ENCODE data around the gene MVD. TPM values are rescaled to one million over a fixed set of nuclear protein-coding genes. Genes with fewer than 3 reads are reported as not detected.
A peak's percentile ranks its signal among the peaks of the same experiment; 100 is the strongest.

MVD gene, protein sequence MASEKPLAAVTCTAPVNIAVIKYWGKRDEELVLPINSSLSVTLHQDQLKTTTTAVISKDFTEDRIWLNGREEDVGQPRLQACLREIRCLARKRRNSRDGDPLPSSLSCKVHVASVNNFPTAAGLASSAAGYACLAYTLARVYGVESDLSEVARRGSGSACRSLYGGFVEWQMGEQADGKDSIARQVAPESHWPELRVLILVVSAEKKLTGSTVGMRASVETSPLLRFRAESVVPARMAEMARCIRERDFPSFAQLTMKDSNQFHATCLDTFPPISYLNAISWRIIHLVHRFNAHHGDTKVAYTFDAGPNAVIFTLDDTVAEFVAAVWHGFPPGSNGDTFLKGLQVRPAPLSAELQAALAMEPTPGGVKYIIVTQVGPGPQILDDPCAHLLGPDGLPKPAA
- total RNA-seq: 14.1 TPM

DNA sequence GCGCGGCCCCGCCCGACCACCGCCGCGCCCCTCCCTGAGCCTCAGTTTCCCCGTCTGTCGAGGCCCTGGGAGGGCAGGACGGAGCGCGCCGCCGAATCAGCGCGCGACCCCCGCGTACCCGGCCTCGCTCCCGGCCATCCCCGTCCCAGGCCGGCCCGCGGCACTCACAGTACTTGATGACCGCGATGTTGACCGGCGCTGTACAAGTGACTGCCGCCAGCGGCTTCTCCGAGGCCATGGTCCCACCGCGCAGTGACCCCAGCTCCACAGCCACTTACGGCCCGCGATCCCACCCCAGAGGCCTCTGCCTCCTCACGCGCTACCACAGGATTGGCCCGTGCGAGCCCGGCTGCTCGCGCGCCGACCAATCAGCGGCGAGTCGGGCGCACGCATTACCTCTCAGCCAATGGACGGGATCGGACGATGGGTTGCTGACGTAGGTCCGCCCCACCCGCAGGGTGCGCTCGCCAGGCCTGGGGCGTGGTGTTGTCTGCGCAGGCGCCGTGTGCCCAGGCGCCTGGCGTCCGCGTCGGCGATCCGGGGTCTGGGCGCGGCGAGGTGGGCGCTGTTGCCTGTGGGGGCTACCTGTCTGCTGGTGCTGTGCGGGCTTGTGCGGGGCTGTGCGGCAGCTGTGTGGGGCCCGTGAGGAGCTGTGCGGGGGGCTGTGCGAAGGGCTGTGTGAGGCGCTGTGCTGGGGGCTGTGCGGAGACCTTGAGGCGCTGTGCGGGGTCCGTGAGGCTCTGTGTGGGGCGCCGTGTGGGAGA, at the start of gene MVD:
TSS of gene MVD (minus strand) at position 249 of the 764 bp plus-strand sequence. CDS start at position 238, 11 bp downstream.
- Histone ChIP-seq H3K9me3 (ENCODE audit: control insufficient read depth in 3 of 3, low read length in 3 of 3) (no peaks in the 10 kb centered on the region), H3K27me3 (ENCODE audit: control insufficient read depth in 3 of 3, insufficient read depth in 3 of 3, low read length in 3 of 3) (no peaks in the 10 kb centered on the region), H3K4me1 (ENCODE audit: control insufficient read depth in 3 of 3, insufficient read depth in 3 of 3, low read length in 3 of 3) (peaks cover 17 to 22% (median 18%) of the 10 kb centered on the region in 3 donors), H3K27ac (ENCODE audit: low read depth, low read length) (peak within 1 kb of the TSS; percentile 82), H3K9ac (ENCODE audit: low read depth in 1 of 3, low read length in 3 of 3) (peak within 1 kb of the TSS; percentile 89 to 97 (median 89)), H3K36me3 (ENCODE audit: control insufficient read depth in 3 of 3, insufficient read depth in 3 of 3, low read length in 3 of 3) (peaks cover 4 to 8% (median 5%) of the 10 kb centered on the region in 3 donors), H3K4me3 (ENCODE audit: low read length in 3 of 3) (peak within 1 kb of the TSS; percentile 81 to 95 (median 93))

DNA sequence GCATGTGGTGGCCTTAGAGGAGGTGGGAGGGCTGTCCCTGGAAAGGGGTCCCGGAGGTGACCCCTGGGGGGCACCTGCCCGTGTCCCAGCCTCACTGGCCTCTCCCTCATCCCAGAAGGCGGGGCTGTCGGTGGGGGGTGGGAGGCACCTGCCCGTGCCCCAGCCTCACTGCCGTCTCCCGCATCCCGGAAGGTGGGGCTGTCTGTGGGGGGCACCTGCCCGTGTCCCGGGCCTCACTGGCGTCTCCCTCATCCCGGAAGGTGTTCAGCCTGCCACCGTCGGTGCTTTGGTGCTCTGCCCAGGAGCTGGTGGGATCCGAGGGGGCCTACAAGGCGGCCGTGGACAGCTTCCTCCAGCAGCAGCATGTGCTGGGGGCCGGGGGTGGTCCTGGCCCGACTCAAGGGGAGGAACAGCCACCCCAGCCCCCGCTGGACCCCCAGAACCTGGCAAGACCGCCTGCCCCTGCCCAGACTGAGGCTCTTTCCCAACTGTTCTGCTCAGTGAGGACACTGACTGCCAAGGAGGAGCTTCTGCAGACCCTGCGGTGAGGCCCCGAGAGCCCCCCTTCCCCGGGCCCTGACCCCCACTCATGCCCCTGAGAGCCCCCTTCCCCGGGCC, 49.6 kb upstream of the MVD start:
- Histone ChIP-seq H3K36me3 (ENCODE audit: control insufficient read depth in 3 of 3, insufficient read depth in 3 of 3, low read length in 3 of 3) (peaks cover 25 to 38% (median 36%) of the 10 kb centered on the region in 3 donors), H3K27ac (ENCODE audit: low read depth, low read length) (no peak overlapping the region), H3K4me3 (ENCODE audit: low read length in 3 of 3) (no peak overlapping the region), H3K9me3 (ENCODE audit: control insufficient read depth in 3 of 3, low read length in 3 of 3) (no peaks in the 10 kb centered on the region), H3K4me1 (ENCODE audit: control insufficient read depth in 3 of 3, insufficient read depth in 3 of 3, low read length in 3 of 3) (peaks cover 2 to 10% (median 3%) of the 10 kb centered on the region in 3 donors), H3K27me3 (ENCODE audit: control insufficient read depth in 3 of 3, insufficient read depth in 3 of 3, low read length in 3 of 3) (no peaks in the 10 kb centered on the region), H3K9ac (ENCODE audit: low read depth in 1 of 3, low read length in 3 of 3) (no peak overlapping the region)

DNA sequence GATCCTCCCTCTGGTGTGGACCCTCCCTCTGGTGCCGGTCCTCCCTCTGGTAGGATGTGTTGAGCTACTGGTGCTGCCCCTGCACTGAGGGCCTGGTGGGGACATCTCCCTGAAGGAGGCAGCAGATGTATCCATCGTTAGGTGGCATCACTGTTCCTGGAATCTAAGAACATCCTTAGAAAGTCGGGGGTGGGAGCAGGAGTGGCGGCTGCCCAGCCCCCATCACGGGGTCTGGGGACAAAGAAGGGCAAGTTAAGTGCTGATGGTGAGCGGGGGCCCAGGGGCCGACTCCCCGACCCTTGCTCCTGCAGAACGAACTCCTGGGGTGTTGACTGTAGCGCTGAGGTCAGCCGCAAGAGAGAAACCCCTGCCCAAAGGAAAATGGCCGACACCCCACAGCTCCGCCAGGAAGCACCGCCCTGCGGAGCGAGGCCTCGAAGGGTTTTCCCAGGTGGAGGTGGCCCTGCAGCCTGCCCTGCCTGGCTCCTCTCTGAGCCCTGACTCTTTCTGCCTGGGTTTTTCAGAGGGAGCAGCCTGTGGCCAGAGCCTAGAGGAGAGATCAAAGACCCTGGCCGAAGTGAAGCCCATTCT, 49.0 kb upstream of the MVD start:
- Histone ChIP-seq H3K4me3 (ENCODE audit: low read length in 3 of 3) (no peak overlapping the region), H3K27ac (ENCODE audit: low read depth, low read length) (no peak overlapping the region), H3K9ac (ENCODE audit: low read depth in 1 of 3, low read length in 3 of 3) (no peak overlapping the region), H3K9me3 (ENCODE audit: control insufficient read depth in 3 of 3, low read length in 3 of 3) (no peaks in the 10 kb centered on the region), H3K36me3 (ENCODE audit: control insufficient read depth in 3 of 3, insufficient read depth in 3 of 3, low read length in 3 of 3) (peaks cover 19 to 33% (median 32%) of the 10 kb centered on the region in 3 donors), H3K27me3 (ENCODE audit: control insufficient read depth in 3 of 3, insufficient read depth in 3 of 3, low read length in 3 of 3) (no peaks in the 10 kb centered on the region), H3K4me1 (ENCODE audit: control insufficient read depth in 3 of 3, insufficient read depth in 3 of 3, low read length in 3 of 3) (peaks cover 9 to 16% (median 9%) of the 10 kb centered on the region in 3 donors)

DNA sequence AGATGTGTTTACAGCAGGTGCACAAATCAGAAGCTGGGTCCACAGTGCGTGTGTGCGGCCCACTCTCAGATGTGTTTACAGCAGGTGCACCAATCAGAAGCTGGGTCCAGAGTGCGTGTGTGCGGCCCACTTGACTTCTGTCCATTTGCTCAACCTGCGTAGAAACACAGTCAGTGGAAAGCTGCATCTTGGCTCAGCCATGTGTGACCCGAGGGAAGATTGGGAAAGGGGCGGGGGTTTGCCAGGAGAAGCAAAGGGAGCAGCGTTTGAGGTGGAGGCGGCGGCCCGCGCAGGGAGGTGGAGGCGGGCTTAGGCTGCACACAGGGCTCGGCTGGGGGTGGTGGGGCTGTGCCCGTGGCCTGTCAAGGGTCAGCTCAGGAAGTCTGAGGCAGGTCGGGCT, 47.7 kb upstream of the MVD start:
- no peaks in the 10 kb centered on the region for H3K27me3 ChIP-seq (ENCODE audit: control insufficient read depth in 3 of 3, insufficient read depth in 3 of 3, low read length in 3 of 3)
- H3K36me3 ChIP-seq (ENCODE audit: control insufficient read depth in 3 of 3, insufficient read depth in 3 of 3, low read length in 3 of 3): peaks cover 6 to 23% (median 19%) of the 10 kb centered on the region in 3 donors
- H3K9me3 ChIP-seq (ENCODE audit: control insufficient read depth in 3 of 3, low read length in 3 of 3): no peaks in the 10 kb centered on the region
- no peak overlapping the region for H3K4me3 ChIP-seq (ENCODE audit: low read length in 3 of 3)
- no peak overlapping the region for H3K9ac ChIP-seq (ENCODE audit: low read depth in 1 of 3, low read length in 3 of 3)
- peaks cover 12 to 21% (median 13%) of the 10 kb centered on the region in 3 donors for H3K4me1 ChIP-seq (ENCODE audit: control insufficient read depth in 3 of 3, insufficient read depth in 3 of 3, low read length in 3 of 3)
- no peak overlapping the region for H3K27ac ChIP-seq (ENCODE audit: low read depth, low read length)

DNA sequence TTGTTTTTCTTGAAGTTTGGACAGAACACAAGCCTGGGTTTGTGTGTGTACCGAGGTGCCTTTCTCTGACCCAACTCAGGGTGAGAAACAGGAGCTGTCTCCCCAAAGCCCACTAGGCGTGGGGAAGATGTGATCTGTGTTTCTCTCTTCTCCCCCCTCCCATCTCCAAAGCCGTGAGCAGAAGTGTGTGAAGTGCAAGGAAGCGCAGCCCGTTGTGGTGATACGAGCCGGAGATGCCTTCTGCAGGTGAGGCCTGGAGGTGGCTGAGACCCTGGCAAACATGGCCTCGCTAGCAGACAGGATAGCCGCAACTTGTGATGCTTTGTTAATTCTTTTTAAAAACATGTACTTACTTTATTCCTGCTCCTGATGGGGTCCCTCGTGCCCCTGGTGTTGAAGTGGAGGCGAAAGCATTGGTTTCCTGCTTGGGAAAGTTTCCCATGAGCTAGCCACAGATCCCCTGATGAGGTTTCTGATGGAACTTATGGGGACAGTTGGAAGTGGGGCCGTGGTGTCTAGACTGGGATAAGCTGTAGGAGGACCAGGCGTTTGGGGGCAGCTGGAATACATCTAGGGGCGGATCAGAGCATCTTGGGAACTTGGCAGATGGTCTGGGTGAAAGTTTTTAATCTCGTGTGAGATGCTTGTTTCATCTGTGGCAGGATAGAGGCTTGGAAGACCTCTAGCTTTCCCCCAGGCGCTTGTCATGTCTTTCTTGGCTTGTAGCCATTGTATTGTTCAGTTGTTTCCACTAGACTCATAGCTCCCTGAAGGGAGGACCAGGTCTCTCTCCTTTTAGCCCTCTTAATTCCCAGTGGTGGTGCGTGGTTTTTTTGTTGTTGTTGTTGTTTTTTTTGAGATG, 44.3 kb upstream of the MVD start:
- Histone ChIP-seq H3K36me3 (ENCODE audit: control insufficient read depth in 3 of 3, insufficient read depth in 3 of 3, low read length in 3 of 3) (peaks cover 0 to 12% (median 8%) of the 10 kb centered on the region in 3 donors), H3K4me3 (ENCODE audit: low read length in 3 of 3) (peak overlapping the region; percentile 97 to 100 (median 97)), H3K27me3 (ENCODE audit: control insufficient read depth in 3 of 3, insufficient read depth in 3 of 3, low read length in 3 of 3) (no peaks in the 10 kb centered on the region), H3K9ac (ENCODE audit: low read depth in 1 of 3, low read length in 3 of 3) (peak overlapping the region; percentile 95 to 98 (median 96)), H3K4me1 (ENCODE audit: control insufficient read depth in 3 of 3, insufficient read depth in 3 of 3, low read length in 3 of 3) (peaks cover 31 to 41% (median 35%) of the 10 kb centered on the region in 3 donors), H3K9me3 (ENCODE audit: control insufficient read depth in 3 of 3, low read length in 3 of 3) (no peaks in the 10 kb centered on the region), H3K27ac (ENCODE audit: low read depth, low read length) (peak overlapping the region; percentile 87)

DNA sequence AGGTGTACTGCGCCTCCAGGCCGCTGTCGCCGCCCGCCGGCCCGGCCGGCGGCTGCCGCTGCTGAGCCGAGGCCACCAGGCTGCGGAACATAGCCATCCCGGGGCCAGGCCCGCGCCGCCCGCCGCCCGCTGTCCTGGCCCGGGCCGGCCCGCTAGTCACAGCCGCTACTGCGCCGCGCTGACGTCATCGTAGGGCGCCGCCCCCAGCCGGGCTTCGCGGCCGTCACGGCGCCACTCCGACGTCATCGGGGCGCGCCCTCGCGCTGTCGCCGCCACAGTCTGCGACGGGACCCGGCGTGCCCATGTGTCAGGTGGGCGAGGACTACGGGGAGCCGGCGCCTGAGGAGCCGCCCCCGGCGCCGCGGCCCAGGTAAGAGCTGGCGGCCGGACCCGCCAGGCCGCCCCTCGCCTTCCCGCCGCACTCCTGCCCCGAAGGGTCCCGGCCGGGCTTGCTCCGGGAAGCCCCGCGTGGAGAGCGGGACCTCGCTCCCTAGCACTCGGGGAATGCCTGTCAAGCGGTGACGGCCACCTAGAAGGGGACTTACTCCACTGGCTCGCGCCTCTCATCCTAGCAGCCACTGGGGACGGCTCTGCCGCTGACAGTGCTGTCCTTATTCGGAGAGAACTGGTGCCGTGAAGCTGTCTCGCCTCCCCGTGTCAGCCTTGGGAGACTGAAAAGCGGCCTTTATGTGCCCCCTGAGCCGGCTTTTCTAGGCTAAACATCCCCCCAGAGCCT, 43.5 kb upstream of the MVD start, which contains the start of the genes CTU2 and RNF166:
TSS of gene CTU2 (plus strand) at position 275 of the 736 bp plus-strand sequence. CDS start at position 303, 28 bp downstream.
TSS of gene RNF166 (minus strand) at position 180 of the 736 bp plus-strand sequence. CDS start at position 97, 83 bp downstream.
- H3K4me3 ChIP-seq (ENCODE audit: low read length in 3 of 3): peak within 1 kb of the TSS; percentile 97 to 100 (median 97)
- H3K9me3 ChIP-seq (ENCODE audit: control insufficient read depth in 3 of 3, low read length in 3 of 3): no peaks in the 10 kb centered on the region
- H3K36me3 ChIP-seq (ENCODE audit: control insufficient read depth in 3 of 3, insufficient read depth in 3 of 3, low read length in 3 of 3): peaks cover 0 to 12% (median 10%) of the 10 kb centered on the region in 3 donors
- no peaks in the 10 kb centered on the region for H3K27me3 ChIP-seq (ENCODE audit: control insufficient read depth in 3 of 3, insufficient read depth in 3 of 3, low read length in 3 of 3)
- peaks cover 35 to 49% (median 37%) of the 10 kb centered on the region in 3 donors for H3K4me1 ChIP-seq (ENCODE audit: control insufficient read depth in 3 of 3, insufficient read depth in 3 of 3, low read length in 3 of 3)
- H3K9ac ChIP-seq (ENCODE audit: low read depth in 1 of 3, low read length in 3 of 3): peak within 1 kb of the TSS; percentile 95 to 98 (median 96)
- peak within 1 kb of the TSS; percentile 87 for H3K27ac ChIP-seq (ENCODE audit: low read depth, low read length)

DNA sequence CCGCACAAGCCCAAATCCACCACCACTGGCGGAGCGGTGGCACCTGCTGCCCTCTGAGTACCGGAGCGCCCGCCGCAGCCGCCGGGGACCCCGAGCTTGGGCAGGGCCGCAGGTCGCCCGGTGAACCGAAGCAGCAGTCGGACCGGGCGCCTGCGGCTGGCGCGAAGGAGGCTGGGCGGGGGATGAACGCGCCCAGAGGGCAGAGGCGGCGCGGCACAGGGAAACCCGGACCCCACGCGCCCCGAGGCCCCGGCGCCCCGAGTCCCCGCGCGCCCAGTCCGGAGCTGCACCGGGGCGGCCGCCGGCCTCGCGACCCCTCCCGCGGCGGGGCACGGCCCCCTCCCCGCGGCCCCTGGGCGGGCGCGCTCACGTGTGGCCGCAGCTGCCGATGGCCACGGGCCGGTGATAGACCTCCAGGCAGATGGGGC, 42.9 kb upstream of the MVD start:
- Histone ChIP-seq H3K9me3 (ENCODE audit: control insufficient read depth in 3 of 3, low read length in 3 of 3) (no peaks in the 10 kb centered on the region), H3K27me3 (ENCODE audit: control insufficient read depth in 3 of 3, insufficient read depth in 3 of 3, low read length in 3 of 3) (no peaks in the 10 kb centered on the region), H3K36me3 (ENCODE audit: control insufficient read depth in 3 of 3, insufficient read depth in 3 of 3, low read length in 3 of 3) (peaks cover 0 to 12% (median 10%) of the 10 kb centered on the region in 3 donors), H3K4me3 (ENCODE audit: low read length in 3 of 3) (peak overlapping the region; percentile 80 to 100 (median 97)), H3K4me1 (ENCODE audit: control insufficient read depth in 3 of 3, insufficient read depth in 3 of 3, low read length in 3 of 3) (peaks cover 37 to 53% (median 38%) of the 10 kb centered on the region in 3 donors), H3K27ac (ENCODE audit: low read depth, low read length) (peak overlapping the region; percentile 87), H3K9ac (ENCODE audit: low read depth in 1 of 3, low read length in 3 of 3) (peak overlapping the region; percentile 82 to 98 (median 95))

DNA sequence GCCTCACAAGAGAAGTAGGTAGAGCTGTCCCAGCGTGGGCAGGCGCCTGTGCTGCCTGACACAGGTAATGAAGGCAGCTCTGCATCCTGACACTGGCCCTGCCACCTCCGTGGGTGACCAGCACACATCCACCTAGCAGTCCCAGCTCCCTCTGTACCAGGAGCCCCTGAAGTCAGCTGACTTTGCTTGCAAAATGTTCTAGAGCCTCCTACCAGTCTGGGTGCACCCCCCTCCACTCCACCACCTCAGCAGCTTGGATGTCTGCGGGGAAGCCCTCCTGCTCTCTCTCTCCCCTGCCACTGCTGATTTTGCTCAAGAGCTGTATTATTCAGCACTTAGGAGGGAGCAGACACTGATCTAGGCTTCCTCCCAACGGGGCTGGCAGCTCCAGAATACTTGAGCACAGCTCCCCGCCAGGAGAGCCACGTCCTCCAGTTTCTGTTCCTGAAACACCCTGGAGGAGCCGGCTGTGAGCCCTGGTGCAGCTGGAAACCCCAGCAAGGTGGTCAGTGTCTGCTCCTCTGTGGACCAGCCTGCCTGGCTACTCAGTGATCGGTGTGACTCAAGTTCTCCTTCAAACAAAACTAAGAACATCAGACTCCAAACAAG, 42.3 kb upstream of the MVD start:
- peak overlapping the region; percentile 55 for H3K27ac ChIP-seq (ENCODE audit: low read depth, low read length)
- H3K9ac ChIP-seq (ENCODE audit: low read depth in 1 of 3, low read length in 3 of 3): peak overlapping the region; percentile 65 to 95 (median 82)
- H3K4me3 ChIP-seq (ENCODE audit: low read length in 3 of 3): peak overlapping the region; percentile 80 to 100 (median 97)
- no peaks in the 10 kb centered on the region for H3K27me3 ChIP-seq (ENCODE audit: control insufficient read depth in 3 of 3, insufficient read depth in 3 of 3, low read length in 3 of 3)
- H3K36me3 ChIP-seq (ENCODE audit: control insufficient read depth in 3 of 3, insufficient read depth in 3 of 3, low read length in 3 of 3): peaks cover 0 to 13% (median 12%) of the 10 kb centered on the region in 3 donors
- H3K9me3 ChIP-seq (ENCODE audit: control insufficient read depth in 3 of 3, low read length in 3 of 3): no peaks in the 10 kb centered on the region
- peaks cover 37 to 59% (median 41%) of the 10 kb centered on the region in 3 donors for H3K4me1 ChIP-seq (ENCODE audit: control insufficient read depth in 3 of 3, insufficient read depth in 3 of 3, low read length in 3 of 3)
